H9 (cell line): ENCODE data around the gene FANK1. TPM values are rescaled to one million over a fixed set of nuclear protein-coding genes. Genes with fewer than 3 reads are reported as not detected.

ENCODE experiments used
- DNase-seq: peaks from one replicate; pipeline ENCODE4 v3.0.0-alpha.2; 2017
- H2AFZ ChIP-seq: one replicate; pipeline ENCODE4 v1.6.1; 2013; ENCODE audit warnings: mild to moderate bottlenecking, low read length, control low read depth, moderate library complexity
- H2AK5ac ChIP-seq: 2 replicates; pipeline ENCODE4 v1.6.1; 2013; ENCODE audit warnings: low read length, control low read depth, mixed read lengths; ENCODE audit not compliant: insufficient read length
- H2BK120ac ChIP-seq: one replicate; pipeline ENCODE4 v1.6.1; 2013; ENCODE audit warnings: low read depth, mild to moderate bottlenecking, low read length, control low read depth, inconsistent platforms; ENCODE audit not compliant: poor library complexity, severe bottlenecking
- H2BK12ac ChIP-seq: 2 replicates; pipeline ENCODE4 v1.6.1; 2013; ENCODE audit warnings: low read length, control low read depth, mixed read lengths, low read depth; ENCODE audit not compliant: insufficient read length
- H2BK15ac ChIP-seq: 2 replicates; pipeline ENCODE4 v1.6.1; 2013; ENCODE audit warnings: low read depth, low read length, control low read depth
- H2BK20ac ChIP-seq: one replicate; pipeline ENCODE4 v1.6.1; 2013; ENCODE audit warnings: low read depth, mild to moderate bottlenecking, low read length, control low read depth, inconsistent platforms; ENCODE audit not compliant: poor library complexity, severe bottlenecking
- H2BK5ac ChIP-seq: 2 replicates; pipeline ENCODE4 v1.6.1; 2013; ENCODE audit warnings: low read length, control low read depth, mixed read lengths; ENCODE audit not compliant: insufficient read length
- H3K14ac ChIP-seq: 2 replicates; pipeline ENCODE4 v1.6.1; 2013; ENCODE audit warnings: low read length, control low read depth; ENCODE audit not compliant: insufficient read depth
- H3K18ac ChIP-seq: 2 replicates; pipeline ENCODE4 v1.6.1; 2013; ENCODE audit warnings: low read depth, mild to moderate bottlenecking, mixed read lengths, low read length, control low read depth; ENCODE audit not compliant: insufficient read length
- H3K23ac ChIP-seq: 2 replicates; pipeline ENCODE4 v1.6.1; 2013; ENCODE audit warnings: low read length, control low read depth, mixed read lengths, low read depth; ENCODE audit not compliant: insufficient read length
- H3K23me2 ChIP-seq: 2 replicates; pipeline ENCODE4 v1.6.1; 2013; ENCODE audit warnings: low read depth, mild to moderate bottlenecking, mixed read lengths, low read length, control low read depth; ENCODE audit not compliant: insufficient read length, poor library complexity, severe bottlenecking
- H3K27ac ChIP-seq: 2 replicates; pipeline ENCODE4 v1.5.1; 2013; ENCODE audit warnings: low read length, control low read depth, mixed read lengths, low read depth; ENCODE audit not compliant: insufficient read length
- H3K27me3 ChIP-seq: 2 replicates; pipeline ENCODE4 v1.6.1; 2013; ENCODE audit warnings: low read length, control low read depth, inconsistent platforms; ENCODE audit not compliant: insufficient read depth
- H3K4ac ChIP-seq: 2 replicates; pipeline ENCODE4 v1.6.1; 2013; ENCODE audit warnings: low read depth, mild to moderate bottlenecking, control low read depth, inconsistent platforms, low read length, moderate library complexity
- H3K4me1 ChIP-seq: 2 replicates; pipeline ENCODE4 v1.6.1; 2013; ENCODE audit warnings: low read length, control low read depth, inconsistent platforms; ENCODE audit not compliant: insufficient read depth
- H3K4me2 ChIP-seq: 2 replicates; pipeline ENCODE4 v1.6.1; 2013; ENCODE audit warnings: low read length, control low read depth, mixed read lengths; ENCODE audit not compliant: insufficient read length, insufficient read depth
- H3K56ac ChIP-seq: 2 replicates; pipeline ENCODE4 v1.6.1; 2013; ENCODE audit warnings: low read depth, mild to moderate bottlenecking, mixed read lengths, low read length, control low read depth; ENCODE audit not compliant: insufficient read length
- H3K79me1 ChIP-seq: 2 replicates; pipeline ENCODE4 v1.6.1; 2013; ENCODE audit warnings: low read depth, mild to moderate bottlenecking, moderate library complexity, low read length, control low read depth, inconsistent platforms; ENCODE audit not compliant: insufficient read depth, poor library complexity, severe bottlenecking
- H3K79me2 ChIP-seq: 2 replicates; pipeline ENCODE4 v1.6.1; 2013; ENCODE audit warnings: low read length, control low read depth, inconsistent platforms; ENCODE audit not compliant: insufficient read depth
- H3K9ac ChIP-seq: 2 replicates; pipeline ENCODE4 v1.6.1; 2013; ENCODE audit warnings: low read length, control low read depth, mixed read lengths; ENCODE audit not compliant: insufficient read length; ENCODE audit errors: extremely low read depth
- H3K9me3 ChIP-seq: one replicate; pipeline ENCODE4 v1.6.1; 2013; ENCODE audit warnings: low read depth, low read length, inconsistent platforms; ENCODE audit not compliant: control insufficient read depth
- H3T11ph ChIP-seq: one replicate; pipeline ENCODE4 v1.6.1; 2013; ENCODE audit warnings: mild to moderate bottlenecking, low read length, control low read depth, inconsistent platforms
- H4K20me1 ChIP-seq: one replicate; pipeline ENCODE4 v1.6.1; 2013; ENCODE audit not compliant: control insufficient read depth, insufficient read length, insufficient read depth
- H4K5ac ChIP-seq: 2 replicates; pipeline ENCODE4 v1.6.1; 2013; ENCODE audit warnings: low read depth, mild to moderate bottlenecking, mixed read lengths, low read length, control low read depth; ENCODE audit not compliant: insufficient read length
- H4K8ac ChIP-seq: replicated peaks from 2 replicates; pipeline ENCODE4 v1.6.1; 2013; ENCODE audit warnings: low read length, control low read depth, mixed read lengths, low read depth; ENCODE audit not compliant: insufficient read length
- H4K91ac ChIP-seq: 2 replicates; pipeline ENCODE4 v1.6.1; 2013; ENCODE audit warnings: low read depth, mild to moderate bottlenecking, moderate library complexity, mixed read lengths, low read length, control low read depth; ENCODE audit not compliant: insufficient read length
- H3K27ac Mint-ChIP-seq, 3 experiments: 2 replicates in 2 of 3; 3 replicates in 1 of 3; pipeline ENCODE4 v1.8.0; 2020 to 2021; ENCODE audit warnings: mixed read lengths in 3 of 3, mild to moderate bottlenecking in 1 of 3, moderate library complexity in 1 of 3
- H3K27me3 Mint-ChIP-seq: 2 replicates; pipeline ENCODE4 v1.8.0; 2021; ENCODE audit warnings: low read depth, mild to moderate bottlenecking, moderate library complexity, mixed read lengths
- H3K36me3 Mint-ChIP-seq, 3 experiments: 2 replicates in 2 of 3; 3 replicates in 1 of 3; pipeline ENCODE4 v1.8.0; 2020 to 2021; ENCODE audit warnings: low read depth in 3 of 3, mixed read lengths in 3 of 3; ENCODE audit not compliant: insufficient read depth in 1 of 3
- H3K4me1 Mint-ChIP-seq, 2 experiments: 2 replicates each; pipeline ENCODE4 v1.8.0; 2020; ENCODE audit warnings: mixed read lengths in 2 of 2
- H3K4me3 Mint-ChIP-seq, 2 experiments: 2 replicates in 1 of 2; 3 replicates in 1 of 2; pipeline ENCODE4 v1.8.0; 2020 to 2021; ENCODE audit warnings: mild to moderate bottlenecking in 2 of 2, mixed read lengths in 2 of 2, moderate library complexity in 1 of 2
- H3K9me3 Mint-ChIP-seq, 2 experiments: 2 replicates in 1 of 2; 3 replicates in 1 of 2; pipeline ENCODE4 v1.8.0; 2020; ENCODE audit warnings: mild to moderate bottlenecking in 2 of 2, mixed read lengths in 2 of 2, moderate library complexity in 1 of 2
- WGBS: extraction: QIAGEN DNeasy Blood & Tissue Kit; methylation state at CpG from one replicate; pipeline ENCODE4 v1.1.7; 2013; ENCODE audit warnings: missing lambda C conversion rate, low lambda C conversion rate, mixed read lengths; ENCODE audit not compliant: insufficient read length; ENCODE audit errors: extremely low coverage; 5-methylcytosine and 5-hydroxymethylcytosine counted together
- total RNA-seq: library from RNA; stranded (reverse); gene quantifications from 2 replicates; pipeline ENCODE4 v1.2.1, GENCODE V29; 2021
- TF ChIP-seq, protein P1 (sequence below): fragments of 200-600 bp; sonication (generic); conservative IDR thresholded peaks from 3 replicates; pipeline ENCODE4 v1.8.0; 2021; ENCODE audit warnings: antibody characterized with exemption, mild to moderate bottlenecking

Gene FANK1
- total RNA-seq, 1 experiment from 2014 or later: 0.68 TPM

DNA sequence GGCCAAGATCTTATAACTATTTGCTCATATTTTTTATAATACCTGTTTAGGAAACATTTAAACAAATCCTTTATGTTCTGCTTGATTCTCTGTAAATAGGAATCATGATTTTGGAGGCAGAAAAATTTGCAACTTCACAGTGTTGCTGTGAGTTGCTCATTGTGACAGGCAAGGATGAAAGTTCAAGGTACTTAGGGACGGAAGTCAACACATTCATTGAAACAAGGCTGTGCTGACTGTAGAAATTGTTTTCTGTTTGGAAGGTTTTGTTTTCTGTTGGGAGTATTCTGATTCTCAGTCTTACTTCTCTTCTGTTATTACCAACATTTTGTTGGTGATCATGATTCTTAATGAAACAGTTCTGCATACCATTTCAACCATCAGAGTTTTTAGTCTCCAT, 54.9 kb downstream of the FANK1 start:
- Histone ChIP-seq H3K23ac (no peak overlapping the region), H3K18ac (no peak overlapping the region), H4K91ac (no peak overlapping the region), H3K27ac (no peak overlapping the region), H3K56ac (no peak overlapping the region), H2BK12ac (no peak overlapping the region), H3K9me3 (peaks cover 12% of the 10 kb centered on the region), H3K4ac (no peak overlapping the region), H2BK120ac (no peak overlapping the region), H2AFZ (no peak overlapping the region), H3K23me2 (peaks cover 2% of the 10 kb centered on the region), H3T11ph (no peak overlapping the region), H2AK5ac (no peak overlapping the region), H2BK15ac (no peak overlapping the region), H4K8ac (no peak overlapping the region), H3K79me2 (no peaks in the 10 kb centered on the region), H3K4me1 (no peaks in the 10 kb centered on the region), H2BK20ac (no peak overlapping the region), H4K20me1 (no peaks in the 10 kb centered on the region), H4K5ac (no peak overlapping the region), H3K4me2 (no peak overlapping the region), H3K9ac (no peak overlapping the region), H3K79me1 (no peaks in the 10 kb centered on the region), H3K14ac (no peak overlapping the region), H2BK5ac (no peak overlapping the region), H3K27me3 (no peaks in the 10 kb centered on the region)
- no peaks in the 10 kb centered on the region for H3K4me1 Mint-ChIP-seq
- H3K36me3 Mint-ChIP-seq: peaks cover 10 to 24% (median 14%) of the 10 kb centered on the region in 3 experiments
- no peak overlapping the region for H3K4me3 Mint-ChIP-seq
- WGBS: no CpG with 5 or more reads among the region's 1 CpG
- TF ChIP-seq, protein P1, sequence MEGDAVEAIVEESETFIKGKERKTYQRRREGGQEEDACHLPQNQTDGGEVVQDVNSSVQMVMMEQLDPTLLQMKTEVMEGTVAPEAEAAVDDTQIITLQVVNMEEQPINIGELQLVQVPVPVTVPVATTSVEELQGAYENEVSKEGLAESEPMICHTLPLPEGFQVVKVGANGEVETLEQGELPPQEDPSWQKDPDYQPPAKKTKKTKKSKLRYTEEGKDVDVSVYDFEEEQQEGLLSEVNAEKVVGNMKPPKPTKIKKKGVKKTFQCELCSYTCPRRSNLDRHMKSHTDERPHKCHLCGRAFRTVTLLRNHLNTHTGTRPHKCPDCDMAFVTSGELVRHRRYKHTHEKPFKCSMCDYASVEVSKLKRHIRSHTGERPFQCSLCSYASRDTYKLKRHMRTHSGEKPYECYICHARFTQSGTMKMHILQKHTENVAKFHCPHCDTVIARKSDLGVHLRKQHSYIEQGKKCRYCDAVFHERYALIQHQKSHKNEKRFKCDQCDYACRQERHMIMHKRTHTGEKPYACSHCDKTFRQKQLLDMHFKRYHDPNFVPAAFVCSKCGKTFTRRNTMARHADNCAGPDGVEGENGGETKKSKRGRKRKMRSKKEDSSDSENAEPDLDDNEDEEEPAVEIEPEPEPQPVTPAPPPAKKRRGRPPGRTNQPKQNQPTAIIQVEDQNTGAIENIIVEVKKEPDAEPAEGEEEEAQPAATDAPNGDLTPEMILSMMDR: no peak
- no peak overlapping the region for H3K27ac Mint-ChIP-seq
- peaks cover 34 to 46% of the 10 kb centered on the region in 2 experiments for H3K9me3 Mint-ChIP-seq
- no peak for DNase-seq
- no peaks in the 10 kb centered on the region for H3K27me3 Mint-ChIP-seq
